GM21360 (cell line): ENCODE results near the gene VAMP4.

Source experiments
- ATAC-seq: cut with Tn5 transposase; IDR thresholded peaks from one replicate; pipeline ENCODE4 v1.9.1; 2021; ENCODE audit warnings: mild to moderate bottlenecking, moderate library complexity; ENCODE audit not compliant: unreplicated experiment

The VAMP4 gene

GRCh38 chr1:171741872-171742576, at the start of gene VAMP4:
TSS of gene VAMP4 (minus strand) at chr1:171742065. CDS start at chr1:171738414, 3,651 bp downstream.
- ATAC-seq: peak; percentile 86

- no peak for ATAC-seq
Observed at GRCh38 chr1:171790318-171790717, 48.5 kb upstream of the VAMP4 start.

- ATAC-seq: no peak
Observed at GRCh38 chr1:171788696-171789095, 46.8 kb upstream of the VAMP4 start.

- no peak for ATAC-seq
Observed at GRCh38 chr1:171787686-171788480, 46.0 kb upstream of the VAMP4 start.

- no peak for ATAC-seq
Observed at GRCh38 chr1:171786534-171786933, 44.7 kb upstream of the VAMP4 start.

- ATAC-seq: no peak
Observed at GRCh38 chr1:171785766-171786165, 43.9 kb upstream of the VAMP4 start.

GRCh38 chr1:171784784-171785183, 42.9 kb upstream of the VAMP4 start:
- peak; percentile 18 for ATAC-seq

- ATAC-seq: no peak
Observed at GRCh38 chr1:171783816-171784530, 42.1 kb upstream of the VAMP4 start.

- ATAC-seq: peak; percentile 96
Observed at GRCh38 chr1:171781176-171781875, 39.5 kb upstream of the VAMP4 start, which contains the start of gene METTL13. TSS of gene METTL13 (plus strand) at chr1:171781660. CDS start at chr1:171781968, 308 bp downstream.

GRCh38 chr1:171780583-171781175, 38.8 kb upstream of the VAMP4 start:
- ATAC-seq: no peak

- ATAC-seq: no peak
Observed at GRCh38 chr1:171772312-171772711, 30.4 kb upstream of the VAMP4 start.

- ATAC-seq: no peak
Observed at GRCh38 chr1:171769754-171770153, 27.9 kb upstream of the VAMP4 start.

GRCh38 chr1:171769171-171769570, 27.3 kb upstream of the VAMP4 start:
- ATAC-seq: no peak

GRCh38 chr1:171763764-171764163, 21.9 kb upstream of the VAMP4 start:
- no peak for ATAC-seq

- no peak for ATAC-seq
Observed at GRCh38 chr1:171762143-171762563, 20.3 kb upstream of the VAMP4 start.

- ATAC-seq: no peak
Observed at GRCh38 chr1:171758011-171758410, 16.1 kb upstream of the VAMP4 start.

GRCh38 chr1:171756856-171757255, 15.0 kb upstream of the VAMP4 start:
- ATAC-seq: no peak

GRCh38 chr1:171754971-171755370, 13.1 kb upstream of the VAMP4 start:
- ATAC-seq: no peak

GRCh38 chr1:171754353-171754705, 12.5 kb upstream of the VAMP4 start:
- ATAC-seq: no peak

GRCh38 chr1:171753685-171754352, 12.0 kb upstream of the VAMP4 start:
- ATAC-seq: no peak
